HG03108 (cell line): ENCODE results near the gene ABHD4.
"Not testable (repeated sequence)": the region's sequence is repeated elsewhere in the genome, so short reads cannot be mapped to it uniquely, and the experiment has no call there.

Experiments
- ATAC-seq: cut with Tn5 transposase; IDR thresholded peaks from one replicate; pipeline ENCODE4 v1.9.1; 2021; ENCODE audit warnings: moderate library complexity; ENCODE audit not compliant: unreplicated experiment

ABHD4 gene

GRCh38 chr14:22561661-22562579 lies 36.2 kb upstream of the ABHD4 start:
- ATAC-seq, result no peak

GRCh38 chr14:22563987-22564386 lies 34.1 kb upstream of the ABHD4 start:
- ATAC-seq, result peak; percentile 28

- no peak for ATAC-seq
These were observed 33.6 kb upstream of the ABHD4 start for GRCh38 chr14:22564463-22564862.

- peak; percentile 33 for ATAC-seq
These were observed 32.6 kb upstream of the ABHD4 start for GRCh38 chr14:22565391-22565945.

- not testable (repeated sequence) for ATAC-seq
These were observed 31.8 kb upstream of the ABHD4 start for GRCh38 chr14:22566266-22566665.

GRCh38 chr14:22566845-22567244 lies 31.3 kb upstream of the ABHD4 start:
- ATAC-seq, result no peak

- no peak for ATAC-seq
These were observed 30.7 kb upstream of the ABHD4 start for GRCh38 chr14:22567437-22567836.

GRCh38 chr14:22569106-22569736 lies 28.9 kb upstream of the ABHD4 start:
- no peak for ATAC-seq

- ATAC-seq, result no peak
These were observed 28.4 kb upstream of the ABHD4 start for GRCh38 chr14:22569737-22570131.

- peak; percentile 48 for ATAC-seq
These were observed 27.8 kb upstream of the ABHD4 start for GRCh38 chr14:22570132-22570949.

- no peak for ATAC-seq
These were observed 25.5 kb upstream of the ABHD4 start for GRCh38 chr14:22572562-22573058.

GRCh38 chr14:22573804-22574203 lies 24.3 kb upstream of the ABHD4 start:
- ATAC-seq, result no peak

GRCh38 chr14:22577334-22577908 lies 20.7 kb upstream of the ABHD4 start:
- no peak for ATAC-seq

GRCh38 chr14:22579236-22579635 lies 18.9 kb upstream of the ABHD4 start:
- no peak for ATAC-seq

GRCh38 chr14:22579881-22580280 lies 18.2 kb upstream of the ABHD4 start:
- no peak for ATAC-seq

GRCh38 chr14:22580625-22581024 lies 17.5 kb upstream of the ABHD4 start:
- ATAC-seq, result no peak

- ATAC-seq, result no peak
These were observed 14.1 kb upstream of the ABHD4 start for GRCh38 chr14:22583994-22584393.

- ATAC-seq, result no peak
These were observed 10.9 kb upstream of the ABHD4 start for GRCh38 chr14:22587247-22587646.

- not testable (repeated sequence) for ATAC-seq
These were observed 10.2 kb upstream of the ABHD4 start for GRCh38 chr14:22587677-22588422.
